GF-D8 (cell line): ENCODE data around the gene SPAG5.
A peak's percentile ranks its signal among the peaks of the same experiment; 100 is the strongest.
"Not testable (repeated sequence)": the region's sequence is repeated elsewhere in the genome, so short reads cannot be mapped to it uniquely, and the experiment has no call there.

ENCODE experiments used
- DNase-seq: peaks from one replicate; lab custom pipeline; 2025; lab: John Stamatoyannopoulos, UW

The SPAG5 gene

GRCh38 chr17:28604031-28604430, 5.2 kb upstream of the SPAG5 start:
- not testable (repeated sequence) for DNase-seq

- peak; percentile 3 for DNase-seq
Observed at GRCh38 chr17:28599311-28600184, 723 bp upstream of the SPAG5 start.

GRCh38 chr17:28598389-28598788, 436 bp downstream of the SPAG5 start:
- no peak for DNase-seq

GRCh38 chr17:28597606-28598383, 1.0 kb downstream of the SPAG5 start:
- no peak for DNase-seq

GRCh38 chr17:28592260-28592659, 6.6 kb downstream of the SPAG5 start:
- no peak for DNase-seq

GRCh38 chr17:28585851-28586250, 13.0 kb downstream of the SPAG5 start:
- DNase-seq, result no peak

- DNase-seq, result no peak
Observed at GRCh38 chr17:28584434-28584833, 14.4 kb downstream of the SPAG5 start.

- DNase-seq, result no peak
Observed at GRCh38 chr17:28582513-28582912, 16.3 kb downstream of the SPAG5 start.

- no peak for DNase-seq
Observed at GRCh38 chr17:28580959-28581358, 17.9 kb downstream of the SPAG5 start.

GRCh38 chr17:28579526-28579925, 19.3 kb downstream of the SPAG5 start:
- no peak for DNase-seq

- no peak for DNase-seq
Observed at GRCh38 chr17:28578246-28579195, 20.3 kb downstream of the SPAG5 start.

- DNase-seq, result no peak
Observed at GRCh38 chr17:28577466-28577824, 21.4 kb downstream of the SPAG5 start.

- no peak for DNase-seq
Observed at GRCh38 chr17:28576758-28577465, 21.9 kb downstream of the SPAG5 start, which contains the start of gene ALDOC. TSS of gene ALDOC (minus strand) at chr17:28576895. CDS start at chr17:28575532, 1,363 bp downstream.

GRCh38 chr17:28576016-28576415, 22.8 kb downstream of the SPAG5 start:
- not testable (repeated sequence) for DNase-seq

GRCh38 chr17:28575126-28575795, 23.6 kb downstream of the SPAG5 start:
- no peak for DNase-seq

GRCh38 chr17:28574526-28574925, 24.3 kb downstream of the SPAG5 start:
- DNase-seq, result no peak

- no peak for DNase-seq
Observed at GRCh38 chr17:28573966-28574480, 24.8 kb downstream of the SPAG5 start.

GRCh38 chr17:28573521-28573920, 25.3 kb downstream of the SPAG5 start:
- no peak for DNase-seq

GRCh38 chr17:28573040-28573380, 25.8 kb downstream of the SPAG5 start:
- DNase-seq, result no peak

- DNase-seq, result no peak
Observed at GRCh38 chr17:28572259-28573039, 26.4 kb downstream of the SPAG5 start.
